Neural progenitor cell (in vitro differentiated cells): ENCODE data around the gene ZNF839. TPM values are rescaled to one million over a fixed set of nuclear protein-coding genes. Genes with fewer than 3 reads are reported as not detected.

Source experiments
- DNase-seq: peaks from one replicate; pipeline ENCODE4 v3.0.0-alpha.2; 2016; ENCODE audit warnings: low spot score
- H2AFZ ChIP-seq: fragments of 200-600 bp; sonication (generic); replicated peaks from 2 replicates; pipeline ENCODE4 v1.6.1; 2016; ENCODE audit warnings: antibody characterized with exemption
- H3F3A ChIP-seq: fragments of 200-600 bp; sonication (generic); 2 replicates; pipeline ENCODE4 v1.6.1; 2016; ENCODE audit warnings: antibody characterized with exemption, low read depth
- H3K27ac ChIP-seq: fragments of 200-600 bp; sonication (generic); 2 replicates; pipeline ENCODE4 v1.5.1; 2016; ENCODE audit warnings: mild to moderate bottlenecking
- H3K27me3 ChIP-seq: fragments of 200-600 bp; sonication (generic); 2 replicates; pipeline ENCODE4 v1.6.1; 2016; ENCODE audit warnings: mild to moderate bottlenecking, moderate library complexity
- H3K36me3 ChIP-seq: fragments of 200-600 bp; sonication (generic); 2 replicates; pipeline ENCODE4 v1.5.1; 2016
- H3K4me1 ChIP-seq: fragments of 200-600 bp; sonication (generic); 2 replicates; pipeline ENCODE4 v1.6.1; 2016; ENCODE audit warnings: mixed run types
- H3K4me2 ChIP-seq: fragments of 200-600 bp; sonication (generic); 2 replicates; pipeline ENCODE4 v1.6.1; 2016
- H3K4me3 ChIP-seq: fragments of 200-600 bp; sonication (generic); 2 replicates; pipeline ENCODE4 v1.5.1; 2016
- H3K79me2 ChIP-seq: fragments of 200-600 bp; sonication (generic); 2 replicates; pipeline ENCODE4 v1.6.1; 2016; ENCODE audit warnings: low read depth
- H3K9ac ChIP-seq: fragments of 200-600 bp; sonication (generic); 2 replicates; pipeline ENCODE4 v1.6.1; 2016
- H3K9me3 ChIP-seq: fragments of 200-600 bp; sonication (generic); 2 replicates; pipeline ENCODE4 v1.5.1; 2016; ENCODE audit warnings: low read depth
- H4K20me1 ChIP-seq: fragments of 200-600 bp; sonication (generic); 2 replicates; pipeline ENCODE4 v1.6.1; 2016; ENCODE audit warnings: low read depth
- H3K27ac Mint-ChIP-seq: 3 replicates; pipeline ENCODE4 v1.8.0; 2021; ENCODE audit warnings: mixed read lengths
- H3K27me3 Mint-ChIP-seq: 2 replicates; pipeline ENCODE4 v1.8.0; 2022; ENCODE audit warnings: low read depth, mild to moderate bottlenecking, inconsistent platforms, moderate library complexity, mixed read lengths; ENCODE audit not compliant: insufficient read depth
- H3K36me3 Mint-ChIP-seq: 3 replicates; pipeline ENCODE4 v1.8.0; 2021; ENCODE audit warnings: mixed read lengths
- H3K4me1 Mint-ChIP-seq: 3 replicates; pipeline ENCODE4 v1.8.0; 2021; ENCODE audit warnings: mixed read lengths
- H3K4me3 Mint-ChIP-seq: 3 replicates; pipeline ENCODE4 v1.8.0; 2021; ENCODE audit warnings: mild to moderate bottlenecking, moderate library complexity, mixed read lengths
- H3K9me3 Mint-ChIP-seq: 3 replicates; pipeline ENCODE4 v1.8.0; 2020; ENCODE audit warnings: mixed read lengths
- CTCF ChIP-seq: fragments of 200-600 bp; sonication (generic); IDR thresholded peaks from 2 replicates; pipeline ENCODE4 v1.5.1; 2017; ENCODE audit warnings: antibody characterized with exemption, mild to moderate bottlenecking
- EZH2 ChIP-seq: fragments of 200-600 bp; sonication (generic); IDR thresholded peaks from 2 replicates; pipeline ENCODE4 v1.6.1; 2017; ENCODE audit warnings: antibody characterized with exemption, mild to moderate bottlenecking, moderate library complexity
- EZH2phosphoT487 ChIP-seq: fragments of 200-600 bp; sonication (generic); IDR thresholded peaks from 2 replicates; pipeline ENCODE4 v1.6.1; 2017; ENCODE audit warnings: antibody characterized with exemption
- total RNA-seq: library from RNA; depleted of rRNA; stranded (reverse); fragments of >200 nt; gene quantifications from 2 replicates; pipeline ENCODE4 v1.2.3, GENCODE V29; 2015; ENCODE audit warnings: low replicate concordance

Gene ZNF839
- total RNA-seq, 1 donor from 2014 or later: 13.7 TPM

GRCh38 chr14:102333795-102334705 is 14.5 kb downstream of the ZNF839 start:
- peaks cover 23% of the 10 kb centered on the region for H3K36me3 Mint-ChIP-seq
- H3K4me3 Mint-ChIP-seq: no peak overlapping the region
- no peaks in the 10 kb centered on the region for H3K4me1 Mint-ChIP-seq
- no peaks in the 10 kb centered on the region for H3K9me3 Mint-ChIP-seq
- Histone ChIP-seq H2AFZ (no peak overlapping the region), H3K4me1 (no peaks in the 10 kb centered on the region), H3K9me3 (no peaks in the 10 kb centered on the region), H3F3A (no peaks in the 10 kb centered on the region), H3K27ac (no peak overlapping the region), H4K20me1 (no peaks in the 10 kb centered on the region), H3K36me3 (no peaks in the 10 kb centered on the region), H3K79me2 (no peaks in the 10 kb centered on the region), H3K27me3 (no peaks in the 10 kb centered on the region), H3K4me2 (no peak overlapping the region), H3K4me3 (no peak overlapping the region), H3K9ac (no peak overlapping the region)
- DNase-seq: no peak
- H3K27ac Mint-ChIP-seq: no peak overlapping the region
- no peaks in the 10 kb centered on the region for H3K27me3 Mint-ChIP-seq
- TF ChIP-seq EZH2 (no peak), EZH2phosphoT487 (no peak), CTCF (no peak)

GRCh38 chr14:102335163-102335562 is 15.6 kb downstream of the ZNF839 start:
- Mint-ChIP-seq H3K27me3 (peaks cover 2% of the 10 kb centered on the region), H3K9me3 (no peaks in the 10 kb centered on the region), H3K36me3 (peaks cover 23% of the 10 kb centered on the region), H3K27ac (no peak overlapping the region), H3K4me1 (no peaks in the 10 kb centered on the region), H3K4me3 (no peak overlapping the region)
- Histone ChIP-seq H3K4me1 (no peaks in the 10 kb centered on the region), H2AFZ (no peak overlapping the region), H3K9ac (no peak overlapping the region), H3K27ac (no peak overlapping the region), H3K79me2 (no peaks in the 10 kb centered on the region), H3F3A (no peaks in the 10 kb centered on the region), H3K36me3 (no peaks in the 10 kb centered on the region), H3K4me3 (no peak overlapping the region), H4K20me1 (no peaks in the 10 kb centered on the region), H3K4me2 (no peak overlapping the region), H3K27me3 (no peaks in the 10 kb centered on the region), H3K9me3 (no peaks in the 10 kb centered on the region)
- TF ChIP-seq CTCF (no peak), EZH2phosphoT487 (no peak), EZH2 (no peak)
- DNase-seq: no peak

- no peaks in the 10 kb centered on the region for H3K9me3 Mint-ChIP-seq
- Histone ChIP-seq H3K27ac (no peak overlapping the region), H3K4me2 (no peak overlapping the region), H3K4me1 (no peaks in the 10 kb centered on the region), H3K27me3 (no peaks in the 10 kb centered on the region), H3K4me3 (no peak overlapping the region), H3K36me3 (no peaks in the 10 kb centered on the region), H3F3A (no peaks in the 10 kb centered on the region), H3K9ac (no peak overlapping the region), H2AFZ (no peak overlapping the region), H3K9me3 (no peaks in the 10 kb centered on the region), H4K20me1 (no peaks in the 10 kb centered on the region), H3K79me2 (no peaks in the 10 kb centered on the region)
- H3K4me3 Mint-ChIP-seq: no peak overlapping the region
- no peaks in the 10 kb centered on the region for H3K4me1 Mint-ChIP-seq
- no peak overlapping the region for H3K27ac Mint-ChIP-seq
- no peak for DNase-seq
- H3K27me3 Mint-ChIP-seq: peaks cover 3% of the 10 kb centered on the region
- peaks cover 29% of the 10 kb centered on the region for H3K36me3 Mint-ChIP-seq
- no peak for TF ChIP-seq EZH2
- TF ChIP-seq EZH2phosphoT487: no peak
- no peak for TF ChIP-seq CTCF
Observed at GRCh38 chr14:102338724-102339123, 19.2 kb downstream of the ZNF839 start.
